ENCODE measurements around the gene NUP210.

DNA sequence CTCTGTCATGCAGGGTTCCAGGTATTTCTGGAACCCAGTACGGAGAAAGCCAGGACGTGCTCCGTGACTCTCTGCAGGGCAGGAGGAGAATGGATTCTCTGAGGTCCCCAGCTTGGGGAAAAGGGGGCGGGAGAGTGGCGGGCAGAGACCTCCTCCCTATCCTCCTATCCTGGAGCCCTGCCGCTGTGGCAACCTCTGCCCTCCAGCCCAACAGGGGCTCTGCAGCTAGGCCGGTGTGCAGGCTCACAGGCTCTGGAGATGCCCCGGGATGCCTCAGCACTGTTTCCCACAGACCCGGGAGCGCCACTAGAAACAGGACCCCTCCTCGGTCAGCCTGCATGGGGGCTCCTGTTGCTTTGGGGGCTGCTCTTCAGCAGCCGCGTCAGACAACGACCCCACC, 43.1 kb downstream of the NUP210 start:
- TF ChIP-seq, protein P1, sequence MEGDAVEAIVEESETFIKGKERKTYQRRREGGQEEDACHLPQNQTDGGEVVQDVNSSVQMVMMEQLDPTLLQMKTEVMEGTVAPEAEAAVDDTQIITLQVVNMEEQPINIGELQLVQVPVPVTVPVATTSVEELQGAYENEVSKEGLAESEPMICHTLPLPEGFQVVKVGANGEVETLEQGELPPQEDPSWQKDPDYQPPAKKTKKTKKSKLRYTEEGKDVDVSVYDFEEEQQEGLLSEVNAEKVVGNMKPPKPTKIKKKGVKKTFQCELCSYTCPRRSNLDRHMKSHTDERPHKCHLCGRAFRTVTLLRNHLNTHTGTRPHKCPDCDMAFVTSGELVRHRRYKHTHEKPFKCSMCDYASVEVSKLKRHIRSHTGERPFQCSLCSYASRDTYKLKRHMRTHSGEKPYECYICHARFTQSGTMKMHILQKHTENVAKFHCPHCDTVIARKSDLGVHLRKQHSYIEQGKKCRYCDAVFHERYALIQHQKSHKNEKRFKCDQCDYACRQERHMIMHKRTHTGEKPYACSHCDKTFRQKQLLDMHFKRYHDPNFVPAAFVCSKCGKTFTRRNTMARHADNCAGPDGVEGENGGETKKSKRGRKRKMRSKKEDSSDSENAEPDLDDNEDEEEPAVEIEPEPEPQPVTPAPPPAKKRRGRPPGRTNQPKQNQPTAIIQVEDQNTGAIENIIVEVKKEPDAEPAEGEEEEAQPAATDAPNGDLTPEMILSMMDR (conservative IDR thresholded peaks at IDR 0.05; ENCODE audit: low read depth, low read length): no peak
- TF ChIP-seq EZH2 (IDR thresholded peaks at IDR 0.05; ENCODE audit: low read length, unreplicated experiment): no peak
- no peak for TF ChIP-seq EZH2phosphoT487 (IDR thresholded peaks at IDR 0.05; ENCODE audit: borderline replicate concordance, low read length)
